ENCODE measurements around the gene IGFL3. TPM values are rescaled to one million over a fixed set of nuclear protein-coding genes. Genes with fewer than 3 reads are reported as not detected.
"Not testable (repeated sequence)": the region's sequence is repeated elsewhere in the genome, so short reads cannot be mapped to it uniquely, and the experiment has no call there.

Gene IGFL3
- total RNA-seq, 1 donor: not detected

DNA sequence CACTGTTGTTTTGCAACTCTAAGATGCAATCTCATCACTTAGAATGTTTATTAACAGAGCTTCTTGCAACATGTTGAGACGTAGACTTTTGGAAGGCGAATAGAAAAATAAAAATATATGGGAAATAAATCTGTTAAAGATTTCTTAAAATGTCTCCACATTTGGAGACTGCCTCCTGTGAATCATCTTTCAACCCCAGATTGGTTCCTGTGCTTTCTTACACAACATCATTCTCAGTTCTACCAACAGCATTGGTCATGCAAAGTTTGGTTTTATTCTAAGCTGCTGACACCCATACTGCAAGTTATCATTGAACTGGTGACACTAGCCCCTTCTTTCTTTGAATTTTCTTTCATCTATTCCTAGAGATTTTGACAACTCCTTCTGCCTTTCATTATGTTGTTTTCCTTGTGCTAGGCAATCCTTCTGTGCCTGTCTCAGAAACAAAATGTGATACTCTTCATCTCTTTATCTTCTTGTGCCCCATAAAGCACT lies 1.6 kb upstream of the IGFL3 start:
- no peak for DNase-seq (ENCODE audit: low read depth in 2 of 3, low spot score in 2 of 3)

DNA sequence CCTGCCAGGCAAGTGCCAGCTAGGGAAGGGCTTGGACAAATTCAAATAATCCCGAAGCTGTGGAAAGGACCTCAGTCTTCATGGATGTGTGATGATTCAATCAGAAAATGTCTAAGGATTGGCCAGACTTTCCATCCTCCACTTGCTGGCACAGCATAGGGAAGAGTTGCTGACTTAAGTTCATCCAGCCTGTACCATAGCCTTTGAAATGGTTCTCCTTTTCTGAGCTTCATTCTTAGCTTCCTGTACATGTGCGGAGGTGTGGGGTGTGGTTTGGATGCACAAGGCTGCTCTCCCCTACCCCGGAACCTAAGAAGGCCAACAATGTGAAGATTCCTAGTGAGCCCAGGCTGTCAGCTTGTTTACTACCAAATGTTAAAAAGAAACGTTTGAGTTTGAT lies 959 bp upstream of the IGFL3 start:
- no peak for DNase-seq (ENCODE audit: low read depth in 2 of 3, low spot score in 2 of 3)

DNA sequence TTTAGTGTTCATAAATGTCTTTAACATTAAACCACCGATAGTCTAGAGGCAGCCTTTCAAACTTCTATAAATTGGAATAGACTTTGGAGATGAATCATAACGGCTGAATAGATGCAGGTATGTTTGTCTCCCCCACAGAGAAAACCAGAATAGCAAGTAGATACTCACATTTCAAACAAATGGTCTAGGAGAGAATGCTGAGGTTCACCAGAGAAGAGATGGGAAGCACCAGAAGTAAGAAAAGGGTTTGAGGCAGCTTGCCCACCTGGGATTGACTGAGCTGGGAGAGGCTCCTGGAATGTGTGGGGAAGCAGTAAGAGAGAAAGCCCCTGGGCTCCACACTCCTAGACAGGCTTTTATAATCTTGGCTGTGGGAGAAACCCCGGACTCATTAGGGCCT lies 6.4 kb downstream of the IGFL3 start:
- no peak for DNase-seq (ENCODE audit: low read depth in 2 of 3, low spot score in 2 of 3)

DNA sequence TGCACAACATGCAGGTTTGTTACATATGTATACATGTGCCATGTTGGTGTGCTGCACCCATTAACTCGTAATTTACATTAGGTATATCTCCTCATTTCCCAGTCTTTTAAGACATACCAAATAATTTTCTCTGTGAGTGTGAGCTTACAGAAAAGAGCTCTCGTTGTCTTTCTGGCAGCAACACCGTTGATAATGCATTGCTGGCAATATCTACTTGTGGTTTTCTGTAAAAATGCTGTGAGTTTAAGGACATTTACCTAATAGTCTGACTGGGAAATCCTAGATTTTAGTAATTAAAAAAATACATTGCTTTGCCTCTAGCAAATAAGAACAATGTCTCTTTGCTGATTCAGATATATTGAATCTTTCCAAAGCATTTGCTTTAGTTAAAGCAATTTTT lies 8.4 kb downstream of the IGFL3 start:
- DNase-seq (ENCODE audit: low read depth in 2 of 3, low spot score in 2 of 3): no peak

DNA sequence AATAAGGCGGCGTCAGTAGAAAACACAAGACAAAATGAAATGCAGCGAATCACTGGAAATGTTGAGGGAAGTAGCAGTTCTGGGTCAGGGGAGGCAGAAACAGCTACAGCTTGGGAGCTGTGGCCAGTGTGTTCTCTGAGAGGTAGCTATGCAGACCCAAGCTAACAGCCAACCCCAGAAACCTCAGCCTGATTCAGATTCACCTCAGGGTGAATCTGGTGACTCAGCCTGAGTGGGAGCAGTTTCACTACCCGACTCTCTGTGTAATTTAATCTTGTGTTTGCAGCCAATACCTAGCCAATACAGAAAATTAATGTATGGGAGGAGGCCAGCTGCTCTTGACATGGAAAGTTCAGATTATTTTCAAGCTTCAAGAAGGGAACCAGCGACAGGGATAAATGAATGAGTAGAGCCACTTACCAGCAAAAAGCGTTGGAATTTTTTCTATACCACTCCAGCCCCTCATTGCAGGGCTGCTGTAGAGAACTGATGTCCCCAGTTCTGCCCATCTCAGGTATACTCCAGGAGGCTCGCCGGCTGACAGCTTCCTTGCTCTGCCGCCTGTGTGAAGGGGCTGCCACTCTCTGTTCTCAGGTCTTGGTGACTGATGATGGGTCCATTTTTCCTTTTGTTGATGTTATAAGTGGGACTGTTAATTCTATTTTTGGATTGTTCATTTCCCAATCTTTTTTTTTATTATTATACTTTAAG lies 8.9 kb downstream of the IGFL3 start:
- DNase-seq (ENCODE audit: low read depth in 2 of 3, low spot score in 2 of 3): no peak

DNA sequence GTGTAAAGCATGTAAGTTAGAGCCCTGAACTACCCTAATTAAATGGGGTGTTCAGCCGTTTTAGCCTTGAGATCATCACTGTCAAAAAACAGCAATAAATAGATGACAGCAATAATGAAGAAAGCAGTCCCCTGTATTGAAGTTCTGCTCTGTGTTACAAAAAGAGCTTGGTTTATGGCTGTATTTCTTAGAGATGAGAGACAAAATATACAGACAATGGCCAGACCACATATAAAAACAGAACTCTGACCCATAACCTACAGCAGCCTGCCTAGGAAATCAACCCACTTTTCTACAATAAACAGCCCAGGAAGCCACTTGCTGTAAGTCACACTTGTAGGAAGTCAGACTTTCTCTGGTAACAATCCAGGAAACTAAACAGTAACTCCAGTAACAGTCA lies 10.8 kb downstream of the IGFL3 start:
- no peak for DNase-seq (ENCODE audit: low read depth in 2 of 3, low spot score in 2 of 3)

DNA sequence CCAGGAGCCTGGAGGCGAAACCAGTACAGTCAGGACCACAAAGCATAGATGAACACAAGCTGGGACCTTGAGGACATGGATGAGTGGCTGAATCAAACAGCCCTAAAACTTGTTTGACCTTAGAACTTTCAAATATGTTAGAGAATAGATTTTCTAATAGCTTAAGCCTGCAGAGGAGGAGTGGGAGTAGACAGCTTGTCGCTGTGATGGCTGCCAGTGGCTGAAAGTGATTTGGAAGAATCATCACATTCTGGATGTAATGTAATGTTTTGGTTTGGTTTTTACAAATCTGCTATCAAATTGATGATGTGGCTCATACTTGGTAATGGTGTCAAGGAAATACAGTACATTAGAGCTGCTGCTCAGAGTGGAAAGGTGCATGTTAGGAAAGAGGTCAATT lies 12.0 kb downstream of the IGFL3 start:
- DNase-seq (ENCODE audit: low read depth in 2 of 3, low spot score in 2 of 3): no peak

DNA sequence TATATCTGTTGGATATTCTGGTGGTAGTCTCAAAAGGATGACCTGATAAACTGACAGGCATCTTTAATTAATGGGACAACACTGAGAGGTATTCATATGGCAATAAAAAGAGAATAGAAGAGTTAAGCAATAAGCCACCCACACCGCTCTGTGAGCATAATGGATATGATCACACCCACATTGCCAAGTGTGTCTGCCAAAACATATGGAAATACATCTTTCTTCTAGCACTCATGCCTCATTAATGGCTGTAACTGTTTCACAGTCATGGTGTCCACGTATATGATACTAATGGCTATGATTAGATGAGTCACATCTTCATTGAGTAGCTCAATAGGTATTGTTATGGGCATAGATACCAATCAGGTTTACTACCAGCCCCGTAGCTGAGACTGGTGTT lies 13.1 kb downstream of the IGFL3 start:
- no peak for DNase-seq (ENCODE audit: low read depth in 2 of 3, low spot score in 2 of 3)

DNA sequence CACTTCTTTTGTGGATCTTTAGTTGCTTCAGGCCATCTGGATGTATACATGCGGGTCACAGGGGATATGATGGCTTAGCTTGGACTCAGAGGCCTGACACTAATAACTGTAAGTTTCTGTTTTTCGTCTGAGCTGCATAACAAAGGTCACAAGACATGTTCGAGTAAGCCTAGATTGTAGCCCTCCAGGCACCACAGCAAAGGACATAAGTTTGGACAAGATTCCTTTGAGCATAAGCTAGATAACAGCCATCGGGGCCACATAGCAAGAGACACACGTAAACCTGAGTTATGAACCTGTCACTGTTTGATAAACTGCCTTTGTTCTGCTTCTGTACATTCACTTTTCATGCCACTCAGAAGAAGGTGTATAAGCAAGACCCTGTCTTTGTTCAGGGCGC lies 14.6 kb downstream of the IGFL3 start:
- no peak for DNase-seq (ENCODE audit: low read depth in 2 of 3, low spot score in 2 of 3)

DNA sequence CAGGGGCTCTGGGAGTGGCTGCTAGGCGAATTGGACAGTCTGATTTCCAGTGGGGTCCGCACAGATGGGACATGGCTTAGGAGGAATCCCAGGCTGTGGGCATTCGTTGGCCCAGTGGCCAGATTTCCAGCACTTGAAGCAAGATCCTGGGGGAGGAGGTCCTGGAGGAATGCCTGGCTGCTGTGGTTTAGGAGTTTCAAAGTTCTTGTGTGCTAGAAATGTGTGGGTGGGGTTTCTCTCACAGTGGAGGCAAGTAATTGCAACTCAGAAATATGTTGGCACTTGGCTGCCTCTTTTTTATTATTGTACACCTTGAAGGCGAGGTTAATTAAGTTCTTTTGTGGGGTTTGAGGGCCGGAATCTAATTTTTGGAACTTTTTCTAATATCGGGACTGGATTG lies 17.1 kb downstream of the IGFL3 start:
- DNase-seq (ENCODE audit: low read depth in 2 of 3, low spot score in 2 of 3): no peak

DNA sequence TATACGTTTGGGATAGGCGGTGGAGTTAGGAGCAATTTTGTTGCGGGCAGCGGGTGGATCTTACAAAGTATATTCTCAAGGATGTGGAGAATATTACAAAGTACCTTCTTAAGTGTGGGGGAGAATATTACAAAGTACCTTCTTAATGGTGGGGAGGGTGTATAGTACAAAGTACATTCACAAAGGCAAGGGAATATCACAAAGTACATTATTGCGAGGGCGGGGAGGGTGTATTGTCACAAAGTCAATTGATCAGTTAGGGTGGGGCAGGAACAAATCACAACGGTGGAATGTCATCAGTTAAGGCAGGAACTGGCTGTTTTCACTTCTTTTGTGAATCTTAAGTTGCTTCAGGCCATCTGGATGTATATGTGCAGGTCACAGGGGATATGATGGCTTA lies 22.2 kb downstream of the IGFL3 start:
- not testable (repeated sequence) for DNase-seq (ENCODE audit: low read depth in 2 of 3, low spot score in 2 of 3)

DNA sequence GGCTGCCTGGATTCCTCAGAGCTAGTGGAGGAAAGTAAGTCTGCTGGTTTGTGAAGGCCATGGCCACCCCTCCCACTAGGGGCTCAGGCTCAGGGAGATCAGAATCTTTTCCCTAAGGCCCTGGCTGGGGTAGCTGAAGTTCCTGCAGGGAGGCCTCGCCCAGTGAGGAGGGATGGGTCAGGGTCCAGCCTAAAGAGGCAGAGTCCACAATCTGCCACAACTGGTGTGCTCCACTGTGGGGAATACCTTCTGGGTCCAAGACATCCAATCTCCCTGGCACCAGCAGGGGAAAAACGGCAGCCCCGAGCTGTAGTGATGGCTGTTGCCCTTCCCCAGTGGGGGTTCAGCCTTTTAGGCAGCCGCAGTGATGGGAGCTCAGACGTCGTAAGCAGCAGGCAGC lies 23.2 kb downstream of the IGFL3 start:
- DNase-seq (ENCODE audit: low read depth in 2 of 3, low spot score in 2 of 3): no peak

DNA sequence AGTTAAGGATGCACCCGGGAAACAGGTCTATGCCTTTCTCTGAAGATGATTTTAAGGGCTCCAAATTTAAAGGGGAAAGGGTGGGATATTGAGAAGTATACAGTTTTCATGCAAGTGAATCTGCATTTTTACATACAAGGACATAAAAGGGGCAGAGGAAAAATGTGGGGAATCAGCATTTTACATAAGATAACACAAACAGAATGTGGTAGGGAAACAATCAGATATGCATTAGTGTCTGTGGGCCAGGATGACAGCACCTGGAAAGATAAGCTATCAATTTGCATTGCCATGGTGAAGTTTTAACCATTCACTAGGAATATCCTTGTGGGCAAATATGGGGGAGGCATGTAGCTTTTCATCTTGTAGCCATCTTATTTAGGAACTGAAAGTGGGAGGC lies 24.1 kb downstream of the IGFL3 start:
- DNase-seq (ENCODE audit: low read depth in 2 of 3, low spot score in 2 of 3): no peak

DNA sequence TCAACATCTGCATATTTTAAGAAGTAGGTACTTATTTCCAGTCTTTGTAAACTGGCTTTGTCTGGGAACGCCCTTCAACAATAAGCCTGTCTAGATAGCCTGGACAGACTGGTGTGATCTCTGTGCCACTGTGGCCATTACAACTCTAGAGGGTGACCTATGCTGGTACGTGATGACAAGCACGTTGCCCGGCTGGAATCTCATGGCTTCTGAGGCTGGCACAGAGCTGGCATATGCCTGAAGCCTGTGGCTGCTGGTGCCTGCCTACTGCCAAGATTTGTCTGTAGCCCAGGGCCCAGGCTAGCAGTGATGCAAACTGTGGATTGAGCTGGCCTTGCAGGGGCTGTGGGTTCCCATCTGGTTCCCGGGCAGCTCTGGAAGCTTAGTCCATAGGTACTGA lies 34.0 kb downstream of the IGFL3 start:
- DNase-seq (ENCODE audit: low read depth in 2 of 3, low spot score in 2 of 3): no peak

DNA sequence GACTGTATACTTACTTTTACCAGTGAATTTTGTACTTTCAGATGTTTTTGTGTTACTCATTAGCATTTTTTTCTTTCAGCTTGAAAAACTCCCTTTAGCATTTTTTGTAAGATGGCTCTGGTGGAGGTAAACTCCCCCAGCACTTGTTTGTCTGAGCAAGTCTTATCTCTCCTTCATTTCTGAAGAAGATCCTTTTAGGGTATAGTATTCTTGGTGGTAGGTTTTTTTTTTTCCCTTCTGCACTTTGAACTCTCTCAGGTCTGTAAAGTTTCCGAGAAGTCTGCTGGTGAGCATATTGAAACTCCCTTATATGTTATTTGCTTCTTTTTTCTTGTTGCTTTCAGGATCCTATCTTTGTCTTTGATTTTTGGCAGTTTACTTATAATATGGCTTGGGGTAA lies 35.1 kb downstream of the IGFL3 start:
- no peak for DNase-seq (ENCODE audit: low read depth in 2 of 3, low spot score in 2 of 3)

DNA sequence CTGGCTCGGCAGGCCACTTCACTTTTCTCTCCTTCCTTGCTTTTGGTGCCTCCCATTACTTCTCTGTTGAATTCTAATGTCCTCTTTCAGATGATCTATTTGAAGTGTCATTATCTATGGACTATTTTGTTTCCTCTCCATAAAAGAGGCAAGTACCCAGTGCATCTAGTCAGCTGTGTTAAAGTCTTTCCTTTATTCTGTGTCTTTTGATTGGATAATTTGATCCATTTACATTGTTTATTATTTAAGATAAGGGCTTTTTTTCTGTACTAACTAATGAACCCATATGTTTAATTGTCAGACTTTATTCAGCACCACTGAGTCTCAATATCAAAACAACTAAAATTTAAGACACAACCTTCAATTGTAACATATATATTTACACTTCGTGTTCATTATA lies 36.4 kb downstream of the IGFL3 start:
- no peak for DNase-seq (ENCODE audit: low read depth in 2 of 3, low spot score in 2 of 3)

DNA sequence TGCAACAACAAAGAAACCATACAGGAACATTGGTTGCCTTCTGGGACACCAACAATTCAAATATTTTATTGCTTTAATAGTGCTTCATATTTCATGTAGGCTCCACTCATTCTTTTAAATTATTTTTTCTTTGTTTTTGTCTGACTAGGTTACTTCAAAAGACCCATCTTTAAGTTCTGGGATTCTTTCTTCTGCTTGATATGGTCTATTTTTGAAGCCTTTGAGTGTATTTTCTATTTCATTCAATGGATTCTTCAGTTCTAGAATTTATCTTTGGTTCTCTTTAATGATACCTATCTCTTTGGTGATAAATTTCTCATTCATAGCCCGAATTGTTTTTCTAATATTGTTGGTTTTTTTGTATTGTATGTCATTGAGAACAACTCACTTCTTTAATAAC lies 38.6 kb downstream of the IGFL3 start:
- DNase-seq (ENCODE audit: low read depth in 2 of 3, low spot score in 2 of 3): no peak

DNA sequence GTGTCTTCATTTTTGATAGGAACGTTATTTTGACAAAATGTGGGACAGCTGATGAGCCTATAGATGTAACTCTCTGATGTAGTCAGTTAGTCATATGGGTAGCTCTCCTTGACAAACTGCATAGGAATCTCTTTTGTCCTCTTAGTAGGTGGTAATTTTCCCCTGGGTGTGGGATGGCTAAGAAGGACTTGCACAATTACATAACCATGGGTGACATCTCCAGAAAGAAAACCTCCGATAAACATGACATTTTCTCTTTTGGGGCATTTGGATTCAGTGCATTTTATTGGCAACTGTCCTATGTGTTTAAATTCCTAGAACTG lies 41.8 kb downstream of the IGFL3 start:
- no peak for DNase-seq (ENCODE audit: low read depth in 2 of 3, low spot score in 2 of 3)

DNA sequence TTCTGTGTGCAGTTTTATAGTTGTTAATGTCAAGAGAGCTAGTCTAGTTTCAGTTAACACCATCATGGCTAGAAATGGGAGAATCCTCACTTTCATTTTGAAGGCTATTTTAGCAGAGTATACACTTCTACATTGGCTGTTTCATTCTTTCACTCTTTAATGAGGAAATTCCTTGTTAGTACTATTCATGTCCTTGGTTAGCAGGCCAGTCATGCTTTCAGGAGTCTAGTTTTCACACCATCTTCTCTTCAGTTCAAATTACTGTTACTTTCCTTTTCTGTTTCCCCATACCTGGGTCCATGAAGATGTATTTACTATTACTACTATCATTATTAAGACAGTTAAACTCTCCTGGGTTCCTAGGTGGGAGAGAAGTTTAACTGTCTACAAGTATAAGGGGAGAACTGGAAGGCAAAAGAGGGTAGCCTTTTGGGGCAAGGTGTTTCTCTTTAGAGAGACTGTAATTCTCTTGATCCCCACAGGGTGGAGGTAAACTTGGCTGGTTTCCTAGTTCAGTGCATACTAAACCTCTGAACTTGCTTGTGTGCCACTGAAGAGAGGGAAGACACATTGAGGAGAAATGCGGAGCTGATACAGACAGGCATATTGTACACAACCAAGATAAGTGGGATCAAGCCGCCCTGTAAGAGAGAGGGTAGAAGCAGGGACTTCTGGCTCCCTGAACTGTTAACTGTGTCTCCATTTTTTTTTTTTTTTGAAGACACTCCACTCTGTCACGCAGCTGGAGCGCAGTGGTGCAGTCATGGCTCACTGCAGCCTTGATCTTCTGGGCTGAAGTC lies 42.4 kb downstream of the IGFL3 start:
- DNase-seq (ENCODE audit: low read depth in 2 of 3, low spot score in 2 of 3): peak in 2 of 3 donors; percentile 31 to 65

DNA sequence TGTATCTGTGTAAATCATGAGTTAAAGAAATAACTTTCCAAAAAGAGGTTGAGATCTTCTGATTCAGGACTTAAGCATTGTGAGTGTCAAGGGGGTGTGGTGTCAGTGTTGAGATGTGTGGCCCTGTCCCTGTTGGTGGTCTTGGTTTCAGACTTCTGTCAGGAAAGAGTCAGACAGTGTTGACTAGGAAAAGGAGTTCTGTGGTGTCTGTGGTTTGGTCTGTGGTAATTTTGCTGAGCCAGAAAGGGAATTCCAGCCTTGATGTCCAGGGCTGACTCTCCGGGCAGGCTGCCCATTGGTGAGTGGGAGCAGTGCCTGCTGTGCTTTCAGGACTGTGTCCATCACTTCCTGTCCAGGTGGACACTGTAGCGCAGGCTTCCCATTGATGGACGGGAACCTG lies 43.9 kb downstream of the IGFL3 start:
- DNase-seq (ENCODE audit: low read depth in 2 of 3, low spot score in 2 of 3): no peak

DNA sequence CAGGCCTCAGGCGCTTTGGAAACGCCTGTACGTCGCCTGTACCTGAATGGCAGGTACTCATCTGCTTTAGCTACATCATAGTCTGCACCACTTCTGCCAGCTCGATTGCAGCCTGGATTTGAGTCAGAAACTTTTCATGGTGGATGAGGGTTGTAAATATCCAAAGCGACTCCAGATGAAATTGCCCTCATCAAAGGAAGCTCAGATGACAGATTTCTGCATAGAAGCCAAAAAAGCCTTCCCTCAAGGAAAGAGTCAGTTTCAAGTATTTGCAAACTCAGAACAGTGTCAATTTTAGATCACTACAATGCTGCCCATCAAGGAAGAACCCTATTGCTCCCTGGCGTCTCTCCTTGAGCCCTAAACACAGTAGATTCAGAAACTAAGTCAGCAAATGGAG lies 44.9 kb downstream of the IGFL3 start:
- DNase-seq (ENCODE audit: low read depth in 2 of 3, low spot score in 2 of 3): no peak

DNA sequence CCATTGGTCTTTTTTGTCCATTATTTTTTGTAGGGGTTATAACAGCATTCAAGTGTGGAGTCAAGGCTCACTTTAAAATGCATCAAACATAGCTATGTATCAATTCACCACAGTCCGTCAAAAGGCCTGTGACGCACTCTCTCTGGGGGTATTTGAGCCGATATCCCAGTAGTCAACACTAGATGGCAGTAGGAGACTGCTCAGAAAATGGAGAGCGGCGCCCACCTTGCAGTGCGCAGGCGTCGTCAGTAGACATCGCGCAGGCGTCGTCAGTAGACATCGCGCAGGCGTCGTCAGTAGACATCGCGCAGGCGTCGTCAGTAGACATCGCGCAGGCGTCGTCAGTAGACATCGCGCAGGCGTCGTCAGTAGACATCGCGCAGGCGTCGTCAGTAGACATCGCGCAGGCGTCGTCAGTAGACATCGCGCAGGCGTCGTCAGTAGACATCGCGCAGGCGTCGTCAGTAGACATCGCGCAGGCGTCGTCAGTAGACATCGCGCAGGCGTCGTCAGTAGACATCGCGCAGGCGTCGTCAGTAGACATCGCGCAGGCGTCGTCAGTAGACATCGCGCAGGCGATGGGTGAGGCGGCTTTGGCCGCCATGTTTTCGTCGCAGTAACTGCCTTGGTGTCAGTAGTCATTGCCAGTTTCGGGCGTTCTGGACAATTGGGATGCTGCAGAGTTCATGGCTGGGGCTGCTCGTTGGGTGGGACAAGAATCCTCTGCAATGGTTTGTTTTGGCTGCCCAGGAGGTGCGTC lies 45.7 kb downstream of the IGFL3 start:
- DNase-seq (ENCODE audit: low read depth in 2 of 3, low spot score in 2 of 3): peak in 2 of 3 donors; percentile 44 to 51
